K562 (cell line): Measurements from ENCODE around the gene SGMS1. TPM values are rescaled to one million over a fixed set of nuclear protein-coding genes. Genes with fewer than 3 reads are reported as not detected.

Experiments used
- ATAC-seq: fragments of 200-7000 bp; cut with Tn5 transposase; 3 replicates; pipeline ENCODE4 v1.9.1; 2020; ENCODE audit warnings: moderate library complexity
- BruUV-seq: library from RNA; stranded (reverse); fragments of 400-500 nt; replicated peaks from 2 replicates; lab custom pipeline; 2021; lab: Mats Ljungman, UMichigan
- CTCF ChIA-PET: fragments of 300-600 bp; formaldehyde crosslinking; extraction: SDS; loops from one replicate; lab custom pipeline; 2021; ENCODE audit warnings: low intra/inter-chr PET ratio; lab: Yijun Ruan, JAX
- POLR2A ChIA-PET: fragments of 300-600, 350-650 bp; sonication (Branson Sonifier 250); formaldehyde crosslinking; extraction: SDS; loops from one replicate; lab custom pipeline; 2021; ENCODE audit warnings: antibody characterized with exemption, inconsistent platforms; lab: Yijun Ruan, JAX
- DNase-seq, 4 experiments: peaks; one replicate each; pipeline versions ENCODE4 v3.0.0 to v3.0.0-alpha.2; 2011 to 2018; ENCODE audit warnings: low spot score in 3 of 4, mixed read lengths in 3 of 4; ENCODE audit errors: extremely low read depth in 1 of 4
- FAIRE-seq: peaks from 2 replicates; lab custom pipeline; 2011; peaks lifted over from hg19 to GRCh38; lab: Jason Lieb, UNC
- H2AFZ ChIP-seq: 2 replicates; pipeline ENCODE4 v1.6.0; 2011; ENCODE audit warnings: low read depth, low read length, control low read depth, inconsistent platforms
- H3K27ac ChIP-seq: fragments of 200-600 bp; 3 replicates; pipeline ENCODE4 v1.8.0; 2011; ENCODE audit warnings: low read depth, mild to moderate bottlenecking, control low read depth, inconsistent platforms, low read length, moderate library complexity, mixed read lengths; ENCODE audit errors: extremely low read depth
- H3K27me3 ChIP-seq, 2 experiments: fragments of 300-600 bp in 1 of 2; 2 replicates in 1 of 2; 3 replicates in 1 of 2; pipeline versions ENCODE4 v1.6.0 to v1.8.0; 2011; ENCODE audit warnings: inconsistent platforms in 2 of 2, low read length in 2 of 2, mild to moderate bottlenecking in 1 of 2, mixed read lengths in 1 of 2, moderate library complexity in 1 of 2; ENCODE audit not compliant: control insufficient read depth in 2 of 2, insufficient read depth in 2 of 2
- H3K36me3 ChIP-seq: fragments of 300-600 bp; 3 replicates; pipeline ENCODE4 v1.8.0; 2011; ENCODE audit warnings: mild to moderate bottlenecking, low read length, inconsistent platforms; ENCODE audit not compliant: control insufficient read depth, insufficient read depth
- H3K4me1 ChIP-seq, 2 experiments: fragments of 200-600 bp in 1 of 2; replicated peaks in 1 of 2; 2 replicates in 1 of 2; 3 replicates in 1 of 2; pipeline versions ENCODE4 v1.5.1 to v1.8.0; 2011; ENCODE audit warnings: inconsistent platforms in 2 of 2, low read length in 2 of 2, mild to moderate bottlenecking in 1 of 2, mixed read lengths in 1 of 2, moderate library complexity in 1 of 2; ENCODE audit not compliant: control insufficient read depth in 2 of 2, insufficient read depth in 2 of 2
- H3K4me2 ChIP-seq: 2 replicates; pipeline ENCODE4 v1.6.1; 2011; ENCODE audit warnings: low read length, control low read depth, inconsistent platforms, mixed read lengths; ENCODE audit not compliant: insufficient read depth
- H3K4me3 ChIP-seq: fragments of 200-600 bp; sonication (generic), shearing (Covaris generic); 2 replicates; pipeline ENCODE4 v1.5.1; 2016; ENCODE audit warnings: control low read depth, inconsistent platforms
- H3K79me2 ChIP-seq: fragments of 200-600 bp; 3 replicates; pipeline ENCODE4 v1.8.0; 2011; ENCODE audit warnings: low read length, inconsistent platforms; ENCODE audit not compliant: control insufficient read depth, insufficient read depth
- H3K9ac ChIP-seq, 2 experiments: 2 replicates each; pipeline versions ENCODE4 v1.6.0 to v1.6.1; 2011; ENCODE audit warnings: low read depth in 2 of 2, low read length in 2 of 2, control low read depth in 1 of 2, inconsistent platforms in 1 of 2, mild to moderate bottlenecking in 1 of 2, mixed read lengths in 1 of 2; ENCODE audit not compliant: insufficient read depth in 1 of 2
- H3K9me1 ChIP-seq: one replicate; pipeline ENCODE4 v1.6.0; 2011; ENCODE audit warnings: inconsistent platforms, mild to moderate bottlenecking, low read length, moderate library complexity; ENCODE audit not compliant: control insufficient read depth, insufficient read depth
- H3K9me3 ChIP-seq: replicated peaks from 2 replicates; pipeline ENCODE4 v1.5.1; 2011; ENCODE audit warnings: low read depth, low read length, inconsistent platforms; ENCODE audit not compliant: control insufficient read depth, insufficient read depth
- H4K20me1 ChIP-seq: replicated peaks from 2 replicates; pipeline ENCODE4 v1.6.1; 2011; ENCODE audit warnings: low read length, inconsistent platforms, mixed read lengths; ENCODE audit not compliant: control insufficient read depth, insufficient read depth
- ATF3 ChIP-seq, 2 experiments: fragments of 450-650 bp in 1 of 2; sonication (generic) in 1 of 2; formaldehyde crosslinking in 1 of 2; IDR thresholded peaks in 1 of 2; conservative IDR thresholded peaks in 1 of 2; 2 replicates each; pipeline versions ENCODE4 v1.6.1 to v1.8.1; 2016 to 2023; ENCODE audit warnings: mild to moderate bottlenecking in 2 of 2, moderate library complexity in 2 of 2, inconsistent platforms in 1 of 2, missing genetic modification reagents in 1 of 2
- CREB1 ChIP-seq, 2 experiments: sonication (generic) in 1 of 2; formaldehyde crosslinking in 1 of 2; IDR thresholded peaks; 2 replicates each; pipeline versions ENCODE4 v1.6.1 to v1.8.0; 2012 to 2022; ENCODE audit warnings: inconsistent platforms in 1 of 2, mild to moderate bottlenecking in 1 of 2, missing genetic modification reagents in 1 of 2, moderate library complexity in 1 of 2
- DACH1 ChIP-seq: fragments of 450-650 bp; IDR thresholded peaks from 2 replicates; pipeline ENCODE4 v1.6.1; 2018; ENCODE audit not compliant: partially characterized antibody
- DPF2 ChIP-seq: fragments of 450-650 bp; IDR thresholded peaks from 2 replicates; pipeline ENCODE4 v1.6.1; 2016
- GATA2 ChIP-seq: sonication (generic); formaldehyde crosslinking; IDR thresholded peaks from 2 replicates; pipeline ENCODE4 v1.4.0; 2020; ENCODE audit warnings: mild to moderate bottlenecking, missing genetic modification reagents
- ID3 ChIP-seq, 2 experiments: fragments of 250-450 bp in 1 of 2; fragments of 450-650 bp in 1 of 2; sonication (Bioruptor Pico) in 1 of 2; IDR thresholded peaks; 2 replicates each; pipeline versions ENCODE4 v1.6.1 to v1.8.0; 2016 to 2021; ENCODE audit warnings: mild to moderate bottlenecking in 2 of 2, moderate library complexity in 2 of 2, missing compliant biosample characterization in 1 of 2, missing genetic modification characterization in 1 of 2
- SREBF2 ChIP-seq: sonication (generic); formaldehyde crosslinking; IDR thresholded peaks from 2 replicates; pipeline ENCODE4 v1.4.0; 2020; ENCODE audit warnings: mild to moderate bottlenecking, missing genetic modification reagents
- TSHZ1 ChIP-seq: fragments of 250-450 bp; sonication (Bioruptor Pico); IDR thresholded peaks from 2 replicates; pipeline ENCODE4 v1.4.0; 2020; ENCODE audit warnings: mild to moderate bottlenecking, moderate library complexity
- ZNF316 ChIP-seq: fragments of 450-650 bp; IDR thresholded peaks from 2 replicates; pipeline ENCODE4 v1.6.1; 2016
- WGBS: fragments of 100-300 bp; shearing (Covaris generic); methylation state at CpG from one replicate; pipeline ENCODE4 v1.1.6; 2016; ENCODE audit warnings: low coverage, mixed read lengths; ENCODE audit not compliant: insufficient coverage; ENCODE audit errors: missing lambda C conversion rate; 5-methylcytosine and 5-hydroxymethylcytosine counted together
- in situ Hi-C: fragments of 300-500 bp; cut with MboI; formaldehyde crosslinking; loops from 4 replicates; pipeline ENCODE4 v1.15.0; 2018; ENCODE audit warnings: inconsistent platforms, mixed read lengths
- intact Hi-C: fragments of 100-400 bp; cut with micrococcal nuclease; formaldehyde crosslinking; loops from 2 replicates; pipeline ENCODE4 v1.14.2; 2022
- polyA plus RNA-seq, 8 experiments: library from polyadenylated mRNA; depleted of rRNA in 4 of 8; stranded (reverse) in 5 of 8; unstranded in 3 of 8; fragments of >200 nt; fragmentation: Nextera tagmentation in 2 of 8; fragmentation: Illumina TruSeq in 1 of 8; extraction: Ambion mirVana in 2 of 8; extraction: Trizol in 1 of 8; gene quantifications; 2 replicates each; pipeline versions ENCODE4 v1.2.1 to v1.2.3, GENCODE V29; 2011 to 2014; ENCODE audit warnings: inconsistent platforms in 1 of 8, missing spikeins in 1 of 8
- total RNA-seq, 7 experiments: library from RNA; depleted of rRNA in 6 of 7; stranded (reverse); fragments of >200 nt in 6 of 7; fragmentation: Illumina TruSeq in 2 of 7; extraction: Trizol in 2 of 7; gene quantifications; 2 replicates each; pipeline versions ENCODE4 v1.2.1 to v1.2.3, GENCODE V29; 2011 to 2021; ENCODE audit warnings: low replicate concordance in 1 of 7

SGMS1 gene
- total and polyA plus RNA-seq, 9 of the 15 experiments (the other 6 are each of a cell fraction or from before 2014, with no cell fraction given) = 22.6 to 232 (median 82.2) TPM

- TF ChIP-seq ID3 (CRISPR knock-in tag; IDR thresholded peaks at IDR 0.05) (no peak), ID3 (tag; IDR thresholded peaks at IDR 0.05) (no peak), GATA2 (CRISPR knock-in tag) (no peak), DACH1 (no peak), DPF2 (no peak), ATF3 (IDR thresholded peaks at IDR 0.05) (no peak), ATF3 (CRISPR knock-in tag; conservative IDR thresholded peaks at IDR 0.05) (no peak), ZNF316 (peak; percentile 59), SREBF2 (CRISPR knock-in tag) (no peak)
Observed at GRCh38 chr10:50504389-50504788, 119.4 kb downstream of the SGMS1 start (continued).

- peak; percentile 87 for FAIRE-seq
- H2AFZ ChIP-seq = peak overlapping the region; percentile 9; the same call in 1 of the 2 replicates
- TF ChIP-seq CREB1 (IDR thresholded peaks at IDR 0.05) = no peak
- TF ChIP-seq CREB1 (CRISPR knock-in tag; IDR thresholded peaks at IDR 0.05) = peak; percentile 66
- TF ChIP-seq TSHZ1 (CRISPR knock-in tag) = no peak
Observed at GRCh38 chr10:50503661-50504320, 120.0 kb downstream of the SGMS1 start.

More at GRCh38 chr10:50503661-50504320, 120.0 kb downstream of the SGMS1 start:
- Histone ChIP-seq H4K20me1 (peaks cover 15% of the 10 kb centered on the region; the same call in 1 of the 2 replicates), H3K9me1 (no peaks in the 10 kb centered on the region), H3K4me2 (peak overlapping the region; percentile 59), H3K27me3 (no peaks in the 10 kb centered on the region), H3K4me3 (no peak overlapping the region), H3K27ac (peak overlapping the region; percentile 45; the same call in 1 of the 3 replicates), H3K79me2 (peaks cover 42% of the 10 kb centered on the region), H3K9me3 (no peaks in the 10 kb centered on the region), H3K4me1 (peaks cover 8 to 26% of the 10 kb centered on the region in 2 experiments; a peak in 4 of 5 replicates), H3K36me3 (no peaks in the 10 kb centered on the region; the same call in 2 of the 3 replicates), H3K9ac (peak overlapping the region in 1 of 2 experiments; percentile 3; a peak in 1 of 4 replicates)
- DNase-seq = peak in 3 of 4 experiments; percentile 18 to 66 (median 59)
- ATAC-seq = peak; percentile 92
- in situ Hi-C loops = no loop called here
- intact Hi-C loops = loop anchor here (5.0 kb wide), 1 partner anchor 86 kb away; no protein-coding TSS in a partner anchor
- POLR2A ChIA-PET = interaction anchor here (0.6 to 2.2 kb wide), 4 partner anchors 9 to 17 kb away, joined by 3 to 5 read pairs (median 4); no protein-coding TSS in a partner anchor
- no TSS peak for BruUV-seq
- 10% methylated on average over 10 of the region's 10 CpGs for WGBS
- CTCF ChIA-PET = no interaction called here
